ENCODE data around the gene S100PBP.

- TF ChIP-seq EZH2phosphoT487 (IDR thresholded peaks at IDR 0.05; ENCODE audit: low read depth) (no peak), CTCF (IDR thresholded peaks at IDR 0.05; ENCODE audit: low read depth, low read length) (no peak)
Measured at GRCh38 chr1:32780005-32780404, 37.4 kb upstream of the S100PBP start.

Measured in OCI-LY3 (cell line).